MM.1S (cell line): ENCODE measurements around the gene GPR137B.

ENCODE experiments used
- DNase-seq: peaks from one replicate; pipeline ENCODE4 v3.0.0-alpha.2; 2015
- H2AFZ ChIP-seq: fragments of 300-600 bp; sonication (generic); 2 replicates; pipeline ENCODE4 v1.6.0; 2016; ENCODE audit warnings: antibody characterized with exemption, low read length
- H3F3A ChIP-seq: fragments of 300-600 bp; sonication (generic); 2 replicates; pipeline ENCODE4 v1.6.1; 2016; ENCODE audit warnings: mild to moderate bottlenecking, antibody characterized with exemption, low read length, moderate library complexity, mixed read lengths; ENCODE audit not compliant: insufficient read depth
- H3K27ac ChIP-seq: fragments of 300-600 bp; sonication (generic); 2 replicates; pipeline ENCODE4 v1.5.1; 2016; ENCODE audit warnings: mild to moderate bottlenecking, low read length
- H3K27me3 ChIP-seq: fragments of 300-600 bp; sonication (generic); replicated peaks from 2 replicates; pipeline ENCODE4 v1.6.0; 2016; ENCODE audit warnings: low read length; ENCODE audit not compliant: insufficient read depth
- H3K36me3 ChIP-seq: fragments of 300-600 bp; sonication (generic); replicated peaks from 2 replicates; pipeline ENCODE4 v1.6.1; 2016; ENCODE audit warnings: mild to moderate bottlenecking, low read length, mixed read lengths; ENCODE audit not compliant: insufficient read depth
- H3K4me1 ChIP-seq: fragments of 300-600 bp; sonication (generic); 2 replicates; pipeline ENCODE4 v1.6.1; 2016; ENCODE audit warnings: low read length, mixed read lengths
- H3K4me2 ChIP-seq: fragments of 300-600 bp; sonication (generic); 2 replicates; pipeline ENCODE4 v1.6.0; 2016; ENCODE audit warnings: low read depth, low read length
- H3K4me3 ChIP-seq: fragments of 300-600 bp; sonication (generic); 2 replicates; pipeline ENCODE4 v1.5.1; 2016; ENCODE audit warnings: low read length, mixed read lengths
- H3K79me2 ChIP-seq: fragments of 300-600 bp; sonication (generic); 2 replicates; pipeline ENCODE4 v1.6.1; 2016; ENCODE audit warnings: mixed run types, low read length, mixed read lengths
- H3K9ac ChIP-seq: fragments of 300-600 bp; sonication (generic); 2 replicates; pipeline ENCODE4 v1.6.1; 2016; ENCODE audit warnings: low read length, mixed read lengths
- H3K9me2 ChIP-seq: fragments of 300-600 bp; sonication (generic); replicated peaks from 2 replicates; pipeline ENCODE4 v1.6.1; 2016; ENCODE audit warnings: mild to moderate bottlenecking, low read length, mixed read lengths; ENCODE audit not compliant: insufficient read depth
- H3K9me3 ChIP-seq: fragments of 300-600 bp; sonication (generic); replicated peaks from 2 replicates; pipeline ENCODE4 v1.6.1; 2016; ENCODE audit warnings: mild to moderate bottlenecking, low read length, mixed read lengths; ENCODE audit not compliant: insufficient read depth
- H4K20me1 ChIP-seq: fragments of 300-600 bp; sonication (generic); 2 replicates; pipeline ENCODE4 v1.6.1; 2016; ENCODE audit warnings: mild to moderate bottlenecking, low read length, moderate library complexity, mixed read lengths; ENCODE audit not compliant: insufficient read depth
- CTCF ChIP-seq: fragments of 300-600 bp; sonication (generic); IDR thresholded peaks from 2 replicates; pipeline ENCODE4 v1.5.1; 2016; ENCODE audit warnings: antibody characterized with exemption, low read length, mixed read lengths
- EZH2 ChIP-seq: fragments of 300-600 bp; sonication (generic); optimal IDR thresholded peaks from 2 replicates; pipeline ENCODE3; 2017; ENCODE audit warnings: low read depth, mild to moderate bottlenecking, antibody characterized with exemption, low read length, mixed read lengths
- EZH2phosphoT487 ChIP-seq: fragments of 300-600 bp; sonication (generic); IDR thresholded peaks from 2 replicates; pipeline ENCODE4 v1.6.1; 2018; ENCODE audit warnings: antibody characterized with exemption, low read length

Gene GPR137B

GRCh38 chr1:236098267-236098666 is 44.1 kb upstream of the GPR137B start:
- Histone ChIP-seq H2AFZ (no peak overlapping the region), H3K4me3 (no peak overlapping the region), H3K27me3 (no peaks in the 10 kb centered on the region), H3F3A (no peaks in the 10 kb centered on the region), H3K4me1 (no peaks in the 10 kb centered on the region), H3K79me2 (no peaks in the 10 kb centered on the region), H3K9me2 (no peaks in the 10 kb centered on the region), H3K36me3 (no peaks in the 10 kb centered on the region), H3K9ac (no peak overlapping the region), H3K9me3 (no peaks in the 10 kb centered on the region), H3K27ac (no peak overlapping the region), H3K4me2 (no peak overlapping the region), H4K20me1 (no peaks in the 10 kb centered on the region)
- TF ChIP-seq EZH2phosphoT487: no peak
- DNase-seq: no peak

GRCh38 chr1:236099355-236099974 is 42.9 kb upstream of the GPR137B start:
- H3K9ac ChIP-seq: no peak overlapping the region
- no peaks in the 10 kb centered on the region for H3K9me3 ChIP-seq
- H3K4me3 ChIP-seq: no peak overlapping the region
- no peak for DNase-seq
- H4K20me1 ChIP-seq: no peaks in the 10 kb centered on the region
- H3K4me2 ChIP-seq: no peak overlapping the region
- no peaks in the 10 kb centered on the region for H3K27me3 ChIP-seq
- no peaks in the 10 kb centered on the region for H3K79me2 ChIP-seq
- H2AFZ ChIP-seq: no peak overlapping the region
- no peaks in the 10 kb centered on the region for H3K4me1 ChIP-seq
- H3K27ac ChIP-seq: no peak overlapping the region
- no peaks in the 10 kb centered on the region for H3F3A ChIP-seq
- no peaks in the 10 kb centered on the region for H3K9me2 ChIP-seq
- TF ChIP-seq EZH2phosphoT487: no peak
- no peak for TF ChIP-seq EZH2
- TF ChIP-seq CTCF: no peak
- no peaks in the 10 kb centered on the region for H3K36me3 ChIP-seq

- Histone ChIP-seq H3K9me3 (no peaks in the 10 kb centered on the region), H4K20me1 (no peaks in the 10 kb centered on the region), H3K79me2 (no peaks in the 10 kb centered on the region), H3K36me3 (no peaks in the 10 kb centered on the region), H3K4me2 (no peak overlapping the region), H3K27me3 (no peaks in the 10 kb centered on the region), H3K4me1 (no peaks in the 10 kb centered on the region), H3F3A (no peaks in the 10 kb centered on the region), H2AFZ (no peak overlapping the region), H3K4me3 (no peak overlapping the region), H3K9ac (no peak overlapping the region), H3K27ac (no peak overlapping the region), H3K9me2 (no peaks in the 10 kb centered on the region)
- TF ChIP-seq EZH2 (no peak), CTCF (no peak), EZH2phosphoT487 (no peak)
- DNase-seq: no peak
These were observed 41.5 kb upstream of the GPR137B start for GRCh38 chr1:236100799-236101198.
